Stimulated activated CD4-positive, alpha-beta T cell treated with anti-CD3 and anti-CD28 coated beads, Interleukin-2, amount 100 ng/mL, for 4 hours (primary cell): Measurements from ENCODE around the gene MRPL23.

Experiments used
- DNase-seq: peaks from one replicate; pipeline ENCODE4 v3.0.0-alpha.2; 2020; ENCODE audit warnings: low read depth

The MRPL23 gene

DNA sequence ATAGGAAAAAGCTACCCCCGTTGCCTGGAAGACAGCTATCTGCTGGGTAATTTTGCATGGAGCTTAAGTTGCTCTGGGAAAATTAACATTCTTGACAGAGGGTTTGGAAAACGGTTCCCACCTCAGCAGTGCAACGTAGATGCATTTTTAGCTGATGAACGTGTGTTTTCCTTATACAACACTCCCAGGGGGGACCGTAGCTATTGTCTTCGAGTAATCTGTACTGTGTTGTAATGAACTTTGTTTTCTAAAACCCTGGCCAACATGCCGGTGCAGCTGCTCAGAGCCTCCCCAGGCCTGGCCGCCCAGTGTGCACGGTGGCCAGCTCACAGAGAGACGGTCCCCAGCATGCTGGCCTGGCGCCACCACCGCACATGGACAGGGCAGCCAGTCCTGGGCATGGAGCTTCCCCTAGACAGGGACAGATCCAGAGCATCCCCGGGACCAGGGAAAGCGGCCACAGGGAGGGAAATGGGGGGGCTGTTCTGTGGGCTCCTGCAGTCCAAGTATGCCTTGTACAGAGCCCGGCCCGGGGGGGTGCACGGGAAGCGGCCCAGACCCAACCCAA is 25.5 kb upstream of the MRPL23 start:
- no peak for DNase-seq

DNA sequence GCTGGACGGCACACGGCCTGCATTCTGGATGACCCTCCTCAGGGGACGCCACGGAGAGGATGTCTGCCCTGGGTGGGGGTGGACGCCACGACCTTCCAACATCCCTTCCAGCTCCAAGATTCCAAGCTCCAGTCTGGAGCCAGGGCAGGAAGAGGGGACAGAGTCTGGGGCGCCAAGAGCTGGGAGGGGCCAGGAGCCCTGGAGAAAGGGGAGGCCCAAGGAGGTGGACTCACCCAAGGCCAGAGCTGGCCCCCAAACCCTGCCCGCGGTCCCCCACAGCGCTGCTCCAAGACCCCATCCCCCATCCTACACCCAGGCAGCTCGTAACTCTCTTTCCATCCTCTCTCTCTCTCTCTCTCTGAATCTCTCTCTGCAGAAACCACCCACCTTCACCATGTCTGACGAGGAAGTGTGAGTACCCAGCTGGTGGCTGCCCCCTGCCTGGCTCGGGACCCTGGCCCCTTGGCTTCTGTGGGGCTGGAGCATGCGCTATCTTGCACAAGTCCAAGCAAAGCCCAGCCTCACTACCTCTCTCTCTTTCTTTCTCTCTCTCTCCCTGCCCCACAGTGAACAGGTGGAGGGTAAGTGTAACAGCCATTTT is 24.6 kb upstream of the MRPL23 start:
- no peak for DNase-seq

DNA sequence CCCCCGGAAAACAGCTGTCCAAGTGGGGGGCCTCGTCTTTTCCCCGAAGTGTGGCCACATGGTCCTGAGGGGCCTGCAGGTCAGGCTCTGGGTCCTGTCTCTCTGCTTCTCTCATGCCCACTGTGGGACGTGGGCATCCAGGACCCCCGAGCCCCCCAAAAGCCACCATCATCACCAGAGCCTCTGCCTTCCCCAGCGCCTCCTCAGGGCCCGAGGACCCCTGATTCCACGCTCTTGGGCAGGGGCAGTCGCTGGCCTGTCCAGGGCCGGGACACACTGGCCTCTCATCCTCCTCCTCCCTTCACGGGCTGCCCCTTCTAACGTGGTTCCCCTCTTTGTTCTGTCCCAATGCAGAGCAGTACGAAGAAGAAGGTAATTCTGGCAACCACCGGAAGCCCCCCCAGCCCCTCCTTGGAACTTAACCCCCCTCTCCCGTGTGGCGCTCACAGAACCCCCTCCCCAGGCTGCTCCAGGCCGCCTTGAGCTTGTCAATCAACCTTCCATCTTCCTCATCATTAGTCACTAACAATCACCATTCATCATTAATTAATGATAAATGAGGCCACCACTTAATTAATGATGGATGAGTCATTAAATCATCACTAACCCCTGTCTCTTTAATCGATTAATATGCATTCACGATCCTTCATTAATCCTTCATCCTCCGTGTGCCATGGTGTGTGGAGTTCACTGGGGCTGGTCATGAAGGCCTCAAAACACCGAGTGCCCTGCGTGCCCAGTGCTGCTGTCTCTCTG is 23.8 kb upstream of the MRPL23 start:
- DNase-seq: no peak

GRCh38 chr11:1924181-1924580 is 23.0 kb upstream of the MRPL23 start:
- DNase-seq: no peak

DNA sequence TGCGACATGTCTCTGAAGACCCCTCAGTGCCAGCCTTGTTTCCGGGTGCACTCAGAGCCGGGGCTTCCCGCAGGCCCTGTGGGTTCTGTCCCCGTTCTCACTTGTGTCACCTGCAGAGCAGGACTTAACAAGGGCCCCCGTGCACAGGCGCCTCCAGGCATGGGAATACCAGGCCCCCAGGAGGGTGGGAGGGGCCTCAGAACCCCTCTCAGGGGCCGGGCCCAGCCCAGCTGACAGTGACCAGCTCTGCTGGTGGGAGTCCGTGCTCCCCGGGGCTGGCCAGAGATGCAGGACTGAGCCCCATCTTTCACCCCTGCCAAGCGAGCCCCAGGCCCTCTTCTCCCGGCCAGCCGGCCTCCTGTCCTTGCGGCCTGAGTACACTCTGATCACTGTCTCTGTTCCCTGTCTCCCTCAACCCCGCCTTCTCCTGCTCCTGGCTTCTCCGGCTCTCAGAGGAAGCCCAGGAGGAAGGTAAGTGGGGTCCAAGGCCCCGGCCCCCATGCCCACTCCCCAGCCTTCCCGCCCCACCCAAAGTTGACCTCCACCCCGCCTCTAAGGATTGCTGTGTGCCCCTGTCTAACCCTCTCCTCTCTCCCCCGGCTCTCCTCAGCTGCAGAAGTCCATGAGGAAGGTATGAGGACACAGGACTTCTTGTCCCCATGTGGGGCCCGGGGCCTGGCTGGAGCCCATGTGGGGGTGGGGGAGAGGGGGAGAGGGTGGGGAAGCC is 22.3 kb upstream of the MRPL23 start:
- no peak for DNase-seq

GRCh38 chr11:1925373-1926155 is 21.6 kb upstream of the MRPL23 start:
- no peak for DNase-seq

DNA sequence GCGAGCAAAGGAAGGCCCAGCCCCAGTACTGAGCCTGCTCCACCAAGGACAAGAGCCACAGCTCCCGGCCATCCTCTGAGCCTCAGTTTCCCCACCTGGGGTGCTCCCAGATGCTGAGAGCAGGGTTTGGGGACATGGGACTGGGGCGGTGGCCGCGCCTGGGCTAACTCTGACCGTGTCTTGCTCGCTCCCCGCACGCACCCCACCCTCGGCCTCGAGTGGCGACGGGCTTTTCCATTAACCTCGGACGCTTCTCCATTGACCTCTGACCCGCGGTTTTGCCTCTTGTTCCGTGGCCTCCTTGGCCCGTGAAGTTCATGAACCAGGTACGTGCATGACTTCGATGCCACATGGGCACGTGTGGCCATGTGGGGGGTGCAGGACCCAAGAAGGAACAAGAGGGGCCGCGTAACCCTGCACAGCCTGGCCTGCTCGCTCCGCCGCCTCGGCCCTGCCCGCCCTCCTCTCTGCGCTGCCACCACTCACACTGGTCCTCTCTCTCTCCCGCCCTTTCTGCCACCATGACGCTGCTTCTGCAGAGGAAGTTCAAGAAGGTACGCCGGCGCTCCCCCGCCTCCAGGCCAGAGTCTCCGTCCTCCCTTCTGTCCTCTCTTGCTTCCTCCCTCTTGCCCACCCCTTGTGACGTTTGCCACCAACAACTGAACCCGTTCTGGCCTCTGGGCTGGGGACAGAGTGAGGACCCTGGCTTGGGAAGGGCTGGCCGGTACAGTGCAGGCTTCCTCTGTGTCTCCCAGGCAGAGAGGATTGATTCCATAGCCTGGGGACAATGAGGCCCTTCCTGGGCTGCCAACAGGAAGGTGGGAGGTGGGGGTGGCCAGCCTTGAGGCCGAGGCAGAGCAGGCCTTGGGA is 20.7 kb upstream of the MRPL23 start:
- DNase-seq: no peak

GRCh38 chr11:1927026-1927847 is 19.9 kb upstream of the MRPL23 start:
- no peak for DNase-seq

- DNase-seq: no peak
Measured at GRCh38 chr11:1927848-1928469, 19.2 kb upstream of the MRPL23 start.

GRCh38 chr11:1928470-1928890 is 18.7 kb upstream of the MRPL23 start:
- no peak for DNase-seq

DNA sequence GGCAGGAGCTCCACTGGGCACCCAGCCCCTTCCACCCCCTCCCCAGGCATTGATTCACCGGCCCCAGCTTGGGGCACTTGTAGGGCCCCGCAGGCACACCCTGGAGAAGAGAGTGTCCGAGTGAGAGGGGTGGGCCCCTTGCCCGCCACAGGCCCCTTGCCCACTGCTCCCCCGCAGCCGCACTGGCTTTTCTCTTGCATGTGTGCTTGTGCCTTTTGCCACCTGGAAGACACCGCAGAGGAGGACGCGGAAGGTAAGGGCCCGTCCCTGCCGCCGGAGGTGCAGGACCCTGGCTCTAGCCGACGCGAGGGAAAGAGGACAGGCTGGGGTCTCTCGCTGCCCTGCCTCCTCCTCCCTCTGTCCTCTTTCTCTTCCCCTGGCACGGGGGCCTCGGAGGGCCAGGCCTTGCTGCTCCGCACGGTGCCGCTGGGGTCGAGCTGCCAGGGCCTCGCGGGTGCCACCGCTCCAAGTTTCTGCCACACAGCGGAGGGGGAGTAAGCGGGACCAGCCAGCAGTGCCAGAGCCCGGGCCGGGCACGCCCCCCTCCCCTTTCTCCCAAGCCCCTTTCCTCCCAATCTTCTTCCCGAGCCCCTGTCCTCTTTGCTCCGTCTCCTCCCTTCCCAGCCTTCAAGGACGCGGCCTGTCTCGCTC is 18.1 kb upstream of the MRPL23 start:
- no peak for DNase-seq

DNA sequence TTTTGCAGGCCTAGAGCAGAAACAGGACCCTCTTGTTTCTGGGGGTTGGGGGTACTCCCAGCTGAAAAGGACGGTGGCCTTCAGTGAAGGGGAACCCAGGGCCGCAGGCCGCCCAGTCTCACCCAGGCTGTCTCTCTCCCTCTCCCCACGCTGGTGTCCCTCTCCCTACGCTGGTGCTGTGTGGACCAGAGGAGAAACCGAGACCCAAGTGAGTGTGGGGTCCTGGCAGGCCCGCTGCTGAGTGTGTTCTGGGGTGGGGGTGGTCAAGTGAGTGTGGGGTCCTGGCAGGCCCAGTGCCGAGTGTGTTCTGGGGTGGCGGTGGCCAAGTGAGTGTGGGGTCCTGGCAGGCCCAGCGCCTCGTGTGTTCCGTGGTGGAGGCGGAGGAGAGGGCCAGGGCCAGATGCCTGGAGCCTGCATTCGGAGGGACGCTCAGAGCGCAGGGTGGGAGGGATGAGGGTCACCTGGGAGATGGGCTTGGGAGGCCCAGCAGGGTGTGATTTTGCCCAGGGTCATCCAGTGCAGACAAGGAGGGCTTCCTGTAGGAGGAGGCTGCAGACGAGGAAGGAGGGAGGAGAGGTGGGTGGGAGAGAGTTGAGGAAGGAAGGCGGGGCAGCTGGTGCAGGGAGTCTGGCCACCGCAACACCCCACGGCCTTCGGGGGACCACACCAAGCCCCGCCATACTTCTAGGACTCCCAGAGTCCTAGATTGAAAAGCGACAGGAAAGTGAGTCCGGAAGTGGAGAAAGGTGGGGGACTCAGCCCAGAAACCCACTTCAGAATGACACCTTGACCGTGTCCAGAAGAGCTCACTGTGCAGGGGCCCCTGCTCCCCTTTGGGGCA is 17.3 kb upstream of the MRPL23 start:
- no peak for DNase-seq

DNA sequence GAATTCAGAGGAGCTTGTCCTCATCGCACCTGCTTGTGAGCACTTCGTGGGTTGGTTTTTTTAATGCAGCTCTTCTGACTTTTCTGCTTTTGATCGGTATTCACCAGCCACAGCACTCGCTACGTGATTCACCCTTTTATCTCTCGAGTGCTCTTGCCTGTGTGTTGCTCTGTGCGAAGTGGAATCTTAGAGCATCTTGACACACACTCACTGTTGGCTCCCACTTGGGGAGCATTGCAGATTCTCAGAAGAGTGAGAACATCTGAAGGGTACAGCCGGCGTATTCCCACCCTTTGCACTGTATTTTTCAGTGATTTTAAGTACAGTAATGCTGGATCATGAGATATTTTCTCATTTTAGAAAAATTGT is 16.7 kb upstream of the MRPL23 start:
- no peak for DNase-seq

GRCh38 chr11:1931341-1932104 is 15.6 kb upstream of the MRPL23 start:
- no peak for DNase-seq

DNA sequence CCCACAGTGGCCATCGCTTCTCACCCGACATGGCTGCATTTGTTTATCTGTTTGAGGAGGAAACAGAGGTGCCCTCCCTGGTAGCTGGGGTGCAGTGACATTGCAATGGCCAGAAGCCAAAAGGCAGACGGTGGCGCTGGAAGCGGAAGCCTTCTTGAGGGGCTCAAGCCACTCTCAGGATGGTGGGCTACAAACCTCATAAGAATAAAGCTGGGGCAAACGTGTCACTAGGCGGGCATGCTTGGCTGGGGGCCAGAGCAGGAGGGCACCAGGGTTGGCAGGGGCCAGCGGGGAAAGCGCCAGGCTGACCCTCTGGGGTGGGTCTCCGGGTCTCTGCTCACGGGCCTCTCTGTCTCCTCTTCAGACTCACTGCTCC is 15.0 kb upstream of the MRPL23 start:
- no peak for DNase-seq

DNA sequence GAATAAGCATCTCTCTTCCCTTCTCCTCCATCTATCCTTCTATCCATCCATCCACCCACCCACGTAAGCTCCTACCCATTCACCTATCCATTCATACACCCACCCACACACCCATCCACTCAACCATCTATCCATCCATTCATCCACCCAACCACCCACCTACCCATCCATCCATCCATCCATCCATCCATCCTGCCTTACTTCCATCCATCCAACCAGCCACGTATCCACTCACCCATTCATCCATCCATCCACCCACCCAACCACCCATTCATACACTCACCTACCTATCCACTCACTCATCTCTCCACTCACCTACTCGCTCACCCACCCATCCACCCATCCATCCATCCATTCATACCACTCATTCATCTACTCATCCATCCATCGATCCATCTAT is 14.5 kb upstream of the MRPL23 start:
- no peak for DNase-seq
